ENCODE results near the gene TMEM233. TPM values are rescaled to one million over a fixed set of nuclear protein-coding genes. Genes with fewer than 3 reads are reported as not detected.

Gene TMEM233
- polyA plus RNA-seq, 1 experiment = not detected

- ChIA-PET POLR2A (no interaction called here), CTCF (no interaction called here)
- Histone ChIP-seq H3K4me3 (ENCODE audit: low read depth, low read length) (no peak overlapping the region), H3K27me3 (ENCODE audit: control insufficient read depth, insufficient read depth, low read length) (no peaks in the 10 kb centered on the region), H3K9me3 (ENCODE audit: control insufficient read depth, insufficient read depth, low read length) (no peaks in the 10 kb centered on the region), H3K27ac (ENCODE audit: low read depth, low read length) (no peak overlapping the region)
- TF ChIP-seq, protein P1, sequence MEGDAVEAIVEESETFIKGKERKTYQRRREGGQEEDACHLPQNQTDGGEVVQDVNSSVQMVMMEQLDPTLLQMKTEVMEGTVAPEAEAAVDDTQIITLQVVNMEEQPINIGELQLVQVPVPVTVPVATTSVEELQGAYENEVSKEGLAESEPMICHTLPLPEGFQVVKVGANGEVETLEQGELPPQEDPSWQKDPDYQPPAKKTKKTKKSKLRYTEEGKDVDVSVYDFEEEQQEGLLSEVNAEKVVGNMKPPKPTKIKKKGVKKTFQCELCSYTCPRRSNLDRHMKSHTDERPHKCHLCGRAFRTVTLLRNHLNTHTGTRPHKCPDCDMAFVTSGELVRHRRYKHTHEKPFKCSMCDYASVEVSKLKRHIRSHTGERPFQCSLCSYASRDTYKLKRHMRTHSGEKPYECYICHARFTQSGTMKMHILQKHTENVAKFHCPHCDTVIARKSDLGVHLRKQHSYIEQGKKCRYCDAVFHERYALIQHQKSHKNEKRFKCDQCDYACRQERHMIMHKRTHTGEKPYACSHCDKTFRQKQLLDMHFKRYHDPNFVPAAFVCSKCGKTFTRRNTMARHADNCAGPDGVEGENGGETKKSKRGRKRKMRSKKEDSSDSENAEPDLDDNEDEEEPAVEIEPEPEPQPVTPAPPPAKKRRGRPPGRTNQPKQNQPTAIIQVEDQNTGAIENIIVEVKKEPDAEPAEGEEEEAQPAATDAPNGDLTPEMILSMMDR (IDR thresholded peaks at IDR 0.05; ENCODE audit: low read depth, low read length) = no peak
- DNase-seq (ENCODE audit: low read depth, low spot score) = no peak
These were observed 36.7 kb upstream of the TMEM233 start for GRCh38 chr12:119556854-119557253.

- TF ChIP-seq, protein P1 (IDR thresholded peaks at IDR 0.05; ENCODE audit: low read depth, low read length) = no peak
- DNase-seq (ENCODE audit: low read depth, low spot score) = no peak
- ChIA-PET POLR2A (no interaction called here), CTCF (no interaction called here)
- Histone ChIP-seq H3K27me3 (ENCODE audit: control insufficient read depth, insufficient read depth, low read length) (no peaks in the 10 kb centered on the region), H3K4me3 (ENCODE audit: low read depth, low read length) (no peak overlapping the region), H3K27ac (ENCODE audit: low read depth, low read length) (no peak overlapping the region), H3K9me3 (ENCODE audit: control insufficient read depth, insufficient read depth, low read length) (no peaks in the 10 kb centered on the region; the same call in 1 of the 2 replicates)
These were observed 28.2 kb upstream of the TMEM233 start for GRCh38 chr12:119565404-119565803.

DNA sequence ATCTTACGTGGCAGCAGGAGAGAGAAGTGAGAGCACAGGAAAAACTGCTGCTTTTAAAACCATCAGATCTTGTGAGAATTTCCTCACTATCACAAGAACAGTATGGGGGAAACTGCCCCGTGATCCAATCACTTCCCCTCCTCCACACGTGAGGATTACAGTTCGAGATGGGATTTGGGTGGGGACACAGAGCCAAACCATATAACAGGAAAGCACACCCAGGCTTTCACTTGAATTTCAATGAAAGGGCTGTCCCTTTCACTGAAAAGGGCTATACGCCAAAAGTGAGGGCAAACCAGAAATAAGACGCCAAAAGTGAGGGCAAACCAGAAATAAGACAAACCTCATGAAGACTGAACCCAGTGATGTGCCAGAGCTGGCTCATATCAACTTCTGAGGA is 22.8 kb upstream of the TMEM233 start:
- CTCF ChIA-PET = no interaction called here
- POLR2A ChIA-PET = no interaction called here
- Histone ChIP-seq H3K9me3 (ENCODE audit: control insufficient read depth, insufficient read depth, low read length) (no peaks in the 10 kb centered on the region), H3K27me3 (ENCODE audit: control insufficient read depth, insufficient read depth, low read length) (no peaks in the 10 kb centered on the region), H3K27ac (ENCODE audit: low read depth, low read length) (no peak overlapping the region), H3K4me3 (ENCODE audit: low read depth, low read length) (no peak overlapping the region)
- DNase-seq (ENCODE audit: low read depth, low spot score) = no peak
- TF ChIP-seq, protein P1 (IDR thresholded peaks at IDR 0.05; ENCODE audit: low read depth, low read length) = no peak

DNA sequence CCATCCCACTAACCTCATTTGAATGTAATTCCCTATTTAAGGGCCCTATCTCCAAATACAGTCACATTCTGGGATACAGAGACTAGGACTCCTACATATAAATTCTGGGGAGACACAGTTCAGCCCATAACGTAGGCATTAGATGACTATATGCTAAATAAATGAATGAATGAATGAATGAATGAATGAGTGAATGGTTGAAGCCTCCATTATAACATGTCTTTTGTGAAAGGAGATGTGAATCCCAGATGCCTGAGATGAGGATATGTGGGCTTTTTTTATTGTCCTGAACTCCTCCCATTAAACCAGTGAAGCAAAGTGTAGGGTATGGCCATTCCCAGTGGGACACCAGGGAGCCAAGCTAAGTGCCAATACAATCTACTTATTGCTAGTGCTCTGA is 20.5 kb upstream of the TMEM233 start:
- H3K27ac ChIP-seq (ENCODE audit: low read depth, low read length) = no peak overlapping the region
- TF ChIP-seq, protein P1 (IDR thresholded peaks at IDR 0.05; ENCODE audit: low read depth, low read length) = no peak
- POLR2A ChIA-PET = no interaction called here
- no peaks in the 10 kb centered on the region for H3K9me3 ChIP-seq (ENCODE audit: control insufficient read depth, insufficient read depth, low read length)
- CTCF ChIA-PET = no interaction called here
- H3K4me3 ChIP-seq (ENCODE audit: low read depth, low read length) = no peak overlapping the region
- no peak for DNase-seq (ENCODE audit: low read depth, low spot score)
- no peaks in the 10 kb centered on the region for H3K27me3 ChIP-seq (ENCODE audit: control insufficient read depth, insufficient read depth, low read length)

DNA sequence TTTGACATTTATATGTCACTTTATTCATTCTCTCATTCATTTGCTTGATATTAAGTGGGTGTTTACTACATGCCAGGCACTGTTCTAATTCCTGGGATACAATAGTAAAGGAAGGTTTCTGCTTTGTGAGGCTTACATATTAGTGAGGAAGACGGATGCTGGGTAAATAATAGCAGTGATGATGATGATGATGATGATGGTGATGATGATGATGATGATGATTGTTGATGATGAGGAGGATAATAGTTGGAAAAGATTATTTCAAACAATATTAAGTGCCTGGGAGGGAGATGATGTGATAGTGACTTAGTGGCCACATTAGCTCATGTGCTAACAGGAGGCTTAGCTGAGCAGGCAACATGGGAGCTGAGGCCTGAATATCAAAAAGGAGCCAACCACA is 19.3 kb upstream of the TMEM233 start:
- ChIA-PET POLR2A (no interaction called here), CTCF (no interaction called here)
- no peaks in the 10 kb centered on the region for H3K9me3 ChIP-seq (ENCODE audit: control insufficient read depth, insufficient read depth, low read length)
- TF ChIP-seq, protein P1 (IDR thresholded peaks at IDR 0.05; ENCODE audit: low read depth, low read length) = no peak
- no peak overlapping the region for H3K4me3 ChIP-seq (ENCODE audit: low read depth, low read length)
- no peak for DNase-seq (ENCODE audit: low read depth, low spot score)
- H3K27me3 ChIP-seq (ENCODE audit: control insufficient read depth, insufficient read depth, low read length) = no peaks in the 10 kb centered on the region
- H3K27ac ChIP-seq (ENCODE audit: low read depth, low read length) = no peak overlapping the region

Data from AG04450 (cell line).